HCT116 (cell line): ENCODE results near the gene RND3. TPM values are rescaled to one million over a fixed set of nuclear protein-coding genes. Genes with fewer than 3 reads are reported as not detected.

ENCODE experiments used
- ATAC-seq: fragments of 200-7000 bp; cut with Tn5 transposase; 2 replicates; pipeline ENCODE4 v1.9.1; 2020; ENCODE audit warnings: mild to moderate bottlenecking, moderate library complexity
- BruUV-seq: library from RNA; stranded (reverse); fragments of 400-500 nt; replicated peaks from 2 replicates; lab custom pipeline; 2021; lab: Mats Ljungman, UMichigan
- CTCF ChIA-PET: fragments of 300-600 bp; sonication (Branson Sonifier 250); formaldehyde crosslinking; loops from one replicate; lab custom pipeline; 2021; ENCODE audit warnings: antibody characterized with exemption; lab: Charles Lee
- POLR2A ChIA-PET: fragments of 300-600, 350-600 bp; sonication (Branson Sonifier 250); formaldehyde crosslinking; loops from one replicate; lab custom pipeline; 2021; ENCODE audit warnings: antibody characterized with exemption; lab: Charles Lee
- RAD21 ChIA-PET, 2 experiments: fragments of 300-600 bp; sonication (Branson Sonifier 250); formaldehyde crosslinking; loops; one replicate each; lab custom pipeline; 2023; ENCODE audit warnings: low total read pairs in 2 of 2; ENCODE audit not compliant: uncharacterized antibody in 2 of 2, unreplicated experiment in 2 of 2, low non-redundant PET in 1 of 2; lab: Charles Lee
- DNase-seq: peaks from one replicate; pipeline ENCODE4 v3.0.0-alpha.2; 2010; ENCODE audit warnings: low read depth, low spot score
- H2AFZ ChIP-seq: fragments of 200-600 bp; shearing (Covaris generic), sonication (generic); 2 replicates; pipeline ENCODE4 v1.6.1; 2017; ENCODE audit warnings: low read depth, mixed run types, mixed read lengths, antibody characterized with exemption, low read length; ENCODE audit not compliant: poor library complexity, severe bottlenecking
- H3K27ac ChIP-seq: 2 replicates; pipeline ENCODE4 v1.5.1; 2012; ENCODE audit warnings: low read depth, low read length
- H3K27me3 ChIP-seq: fragments of 200-600 bp; sonication (generic); 2 replicates; pipeline ENCODE4 v1.6.1; 2016; ENCODE audit warnings: mixed run types, low read length, mixed read lengths; ENCODE audit not compliant: insufficient read depth
- H3K36me3 ChIP-seq, 2 experiments: fragments of 200-500 bp in 1 of 2; fragments of 200-600 bp in 1 of 2; sonication (Bioruptor generic) in 1 of 2; sonication (generic) in 1 of 2; 2 replicates each; pipeline versions ENCODE4 v1.5.1 to v1.6.1; 2014 to 2016; ENCODE audit warnings: low read length in 2 of 2, inconsistent platforms in 1 of 2, mixed read lengths in 1 of 2, mixed run types in 1 of 2; ENCODE audit not compliant: insufficient read depth in 2 of 2, control insufficient read depth in 1 of 2
- H3K4me1 ChIP-seq, 2 experiments: fragments of 200-600 bp in 1 of 2; sonication (generic) in 1 of 2; 2 replicates each; pipeline versions ENCODE4 v1.5.1 to v1.6.1; 2012 to 2017; ENCODE audit warnings: low read length in 2 of 2, inconsistent platforms in 1 of 2, mild to moderate bottlenecking in 1 of 2, mixed read lengths in 1 of 2, mixed run types in 1 of 2, moderate library complexity in 1 of 2; ENCODE audit not compliant: insufficient read depth in 2 of 2, control insufficient read depth in 1 of 2
- H3K4me2 ChIP-seq: fragments of 200-600 bp; sonication (generic); 2 replicates; pipeline ENCODE4 v1.6.1; 2017; ENCODE audit warnings: mixed run types, low read length, mixed read lengths
- H3K4me3 ChIP-seq, 2 experiments: fragments of 200-600 bp in 1 of 2; sonication (generic) in 1 of 2; replicated peaks in 1 of 2; 2 replicates each; pipeline ENCODE4 v1.5.1; 2011 to 2016; ENCODE audit warnings: low read length in 2 of 2, control low read depth in 1 of 2, low read depth in 1 of 2, mild to moderate bottlenecking in 1 of 2, mixed read lengths in 1 of 2, mixed run types in 1 of 2
- H3K79me2 ChIP-seq: fragments of 200-600 bp; sonication (generic); 2 replicates; pipeline ENCODE4 v1.6.1; 2017; ENCODE audit warnings: mild to moderate bottlenecking, mixed run types, low read length, moderate library complexity, mixed read lengths; ENCODE audit not compliant: insufficient read depth
- H3K9ac ChIP-seq: fragments of 200-600 bp; sonication (generic); 2 replicates; pipeline ENCODE4 v1.6.1; 2016; ENCODE audit warnings: low read length, mixed read lengths
- H3K9me2 ChIP-seq: fragments of 200-600 bp; sonication (generic), shearing (Covaris generic); 2 replicates; pipeline ENCODE4 v1.6.1; 2017; ENCODE audit warnings: mixed run types, mild to moderate bottlenecking, moderate library complexity; ENCODE audit not compliant: insufficient read depth
- H3K9me3 ChIP-seq, 2 experiments: fragments of 200-500 bp in 1 of 2; fragments of 200-600 bp in 1 of 2; sonication (Bioruptor generic) in 1 of 2; sonication (generic) in 1 of 2; 2 replicates each; pipeline ENCODE4 v1.6.1; 2014 to 2017; ENCODE audit warnings: low read length in 2 of 2, mixed read lengths in 2 of 2, inconsistent platforms in 1 of 2, low read depth in 1 of 2, mild to moderate bottlenecking in 1 of 2, mixed run types in 1 of 2, moderate library complexity in 1 of 2; ENCODE audit not compliant: control insufficient read depth in 1 of 2, insufficient read depth in 1 of 2
- H4K20me1 ChIP-seq: fragments of 200-600 bp; sonication (generic), shearing (Covaris generic); 2 replicates; pipeline ENCODE4 v1.6.1; 2017; ENCODE audit warnings: mixed run types, mild to moderate bottlenecking, moderate library complexity; ENCODE audit not compliant: insufficient read depth
- ATF3 ChIP-seq: IDR thresholded peaks from 2 replicates; pipeline ENCODE4 v1.6.1; 2012
- CTCF ChIP-seq, 3 experiments: fragments of 200-600 bp in 1 of 3; sonication (generic) in 1 of 3; IDR thresholded peaks in 2 of 3; conservative IDR thresholded peaks in 1 of 3; 2 replicates each; pipeline ENCODE4 v1.5.1; 2012 to 2017; ENCODE audit warnings: low read depth in 2 of 3, low read length in 2 of 3, antibody characterized with exemption in 1 of 3, borderline replicate concordance in 1 of 3, control low read depth in 1 of 3, mild to moderate bottlenecking in 1 of 3, mixed read lengths in 1 of 3, mixed run types in 1 of 3, moderate library complexity in 1 of 3; ENCODE audit not compliant: insufficient read depth in 1 of 3
- EGR1 ChIP-seq: IDR thresholded peaks from 2 replicates; pipeline ENCODE4 v1.6.1; 2012; ENCODE audit warnings: low read depth
- ELF1 ChIP-seq: IDR thresholded peaks from 2 replicates; pipeline ENCODE4 v1.6.1; 2012; ENCODE audit warnings: low read depth, borderline replicate concordance
- EZH2 ChIP-seq: fragments of 200-600 bp; sonication (generic); IDR thresholded peaks from 2 replicates; pipeline ENCODE4 v1.6.1; 2017; ENCODE audit warnings: antibody characterized with exemption, mixed run types
- EZH2phosphoT487 ChIP-seq: fragments of 200-600 bp; IDR thresholded peaks from 2 replicates; pipeline ENCODE4 v1.6.1; 2018; ENCODE audit warnings: antibody characterized with exemption, borderline replicate concordance
- TCF7L2 ChIP-seq: IDR thresholded peaks from 2 replicates; pipeline ENCODE4 v1.7.0; 2011; ENCODE audit warnings: borderline replicate concordance, inconsistent platforms; ENCODE audit not compliant: insufficient read depth, insufficient read length; ENCODE audit errors: extremely low read depth
- ZNF274 ChIP-seq: fragments of 200-500 bp; sonication (Bioruptor generic); IDR thresholded peaks from 2 replicates; pipeline ENCODE4 v1.6.1; 2014; ENCODE audit warnings: mild to moderate bottlenecking, low read depth, low read length, inconsistent platforms
- intact Hi-C: fragments of 100-400 bp; cut with micrococcal nuclease; formaldehyde crosslinking; loops from 2 replicates; pipeline ENCODE4 v1.10.0; 2022
- total RNA-seq: library from RNA; stranded (reverse); gene quantifications from one replicate; pipeline ENCODE4 v1.2.1, GENCODE V29; 2021; ENCODE audit not compliant: unreplicated experiment

Gene RND3
- total RNA-seq, 1 experiment from 2014 or later = 15.0 TPM

GRCh38 chr2:150469706-150470274, 17.7 kb downstream of the RND3 start:
- TF ChIP-seq EGR1 (no peak), TCF7L2 (no peak), CTCF (IDR thresholded peaks at IDR 0.05 in 2 of 3, conservative IDR thresholded peaks at IDR 0.05 in 1 of 3; ENCODE audit: borderline replicate concordance in 1 of 3, insufficient read depth in 1 of 3, low read depth in 2 of 3, low read length in 2 of 3) (no peak), ELF1 (no peak), EZH2phosphoT487 (no peak), ZNF274 (no peak), ATF3 (no peak), EZH2 (no peak)
- H3K9me3 ChIP-seq = no peaks in the 10 kb centered on the region
- intact Hi-C loops = no loop called here
- no peaks in the 10 kb centered on the region for H3K9me2 ChIP-seq
- H3K9ac ChIP-seq = no peak overlapping the region
- ChIA-PET POLR2A (no interaction called here), CTCF (no interaction called here), RAD21 (no interaction called here)
- peaks cover 0 to 36% of the 10 kb centered on the region in 2 experiments; a peak in 2 of 4 replicates for H3K4me1 ChIP-seq
- H3K4me3 ChIP-seq = no peak overlapping the region
- peaks cover 9% of the 10 kb centered on the region; the same call in 1 of the 2 replicates for H4K20me1 ChIP-seq
- no peaks in the 10 kb centered on the region for H3K27me3 ChIP-seq
- no peak overlapping the region for H2AFZ ChIP-seq
- no peak overlapping the region for H3K4me2 ChIP-seq
- ATAC-seq (no peak), DNase-seq (no peak)
- H3K36me3 ChIP-seq = peaks cover 17 to 51% of the 10 kb centered on the region in 2 experiments; a peak in 3 of 4 replicates
- BruUV-seq = no TSS peak
- no peak overlapping the region for H3K27ac ChIP-seq
- H3K79me2 ChIP-seq = peaks cover 37% of the 10 kb centered on the region
